HG02798 (cell line): ENCODE measurements around the gene TMEM242.
A peak's percentile ranks its signal among the peaks of the same experiment; 100 is the strongest.
"Not testable (repeated sequence)": the region's sequence is repeated elsewhere in the genome, so short reads cannot be mapped to it uniquely, and the experiment has no call there.

ENCODE experiments used
- ATAC-seq: cut with Tn5 transposase; IDR thresholded peaks from one replicate; pipeline ENCODE4 v1.9.1; 2021; ENCODE audit warnings: mild to moderate bottlenecking; ENCODE audit not compliant: unreplicated experiment, poor library complexity

Gene TMEM242

GRCh38 chr6:157325069-157325805, 1.9 kb upstream of the TMEM242 start:
- ATAC-seq: no peak

- peak; percentile 34 for ATAC-seq
Measured at GRCh38 chr6:157323966-157324300, 614 bp upstream of the TMEM242 start.

- ATAC-seq: no peak
Measured at GRCh38 chr6:157322792-157323254, 496 bp downstream of the TMEM242 start.

- no peak for ATAC-seq
Measured at GRCh38 chr6:157316871-157317814, 6.2 kb downstream of the TMEM242 start.

- ATAC-seq: peak; percentile 76
Measured at GRCh38 chr6:157314705-157315321, 8.5 kb downstream of the TMEM242 start.

GRCh38 chr6:157313531-157314467, 9.5 kb downstream of the TMEM242 start:
- no peak for ATAC-seq

GRCh38 chr6:157312757-157313156, 10.6 kb downstream of the TMEM242 start:
- no peak for ATAC-seq

GRCh38 chr6:157310693-157311092, 12.6 kb downstream of the TMEM242 start:
- ATAC-seq: not testable (repeated sequence)

GRCh38 chr6:157307661-157308060, 15.7 kb downstream of the TMEM242 start:
- no peak for ATAC-seq

- ATAC-seq: no peak
Measured at GRCh38 chr6:157305670-157306653, 17.4 kb downstream of the TMEM242 start.

- ATAC-seq: no peak
Measured at GRCh38 chr6:157304899-157305663, 18.2 kb downstream of the TMEM242 start.

- ATAC-seq: no peak
Measured at GRCh38 chr6:157302736-157303135, 20.6 kb downstream of the TMEM242 start.

GRCh38 chr6:157300436-157300835, 22.9 kb downstream of the TMEM242 start:
- ATAC-seq: no peak

GRCh38 chr6:157300006-157300405, 23.3 kb downstream of the TMEM242 start:
- ATAC-seq: no peak

GRCh38 chr6:157298216-157298724, 25.0 kb downstream of the TMEM242 start:
- ATAC-seq: no peak

GRCh38 chr6:157294654-157295053, 28.7 kb downstream of the TMEM242 start:
- no peak for ATAC-seq

GRCh38 chr6:157293780-157294179, 29.5 kb downstream of the TMEM242 start:
- ATAC-seq: no peak

GRCh38 chr6:157292202-157292601, 31.1 kb downstream of the TMEM242 start:
- no peak for ATAC-seq
